Caki2 (cell line): Measurements from ENCODE around the gene KAT6B. TPM values are rescaled to one million over a fixed set of nuclear protein-coding genes. Genes with fewer than 3 reads are reported as not detected.

ENCODE experiments used
- DNase-seq: peaks from one replicate; pipeline ENCODE4 v3.0.0-alpha.2; 2015; ENCODE audit warnings: low read depth
- in situ Hi-C: cut with HindIII; loops from 2 replicates; pipeline ENCODE4 v1.10.0; 2016; ENCODE audit warnings: low sequenced_read_pairs, low pct_unique_long_range_greater_than_20kb, mixed read lengths
- total RNA-seq: library from RNA; depleted of rRNA; stranded (reverse); fragments of >200 nt; shearing (Covaris generic); gene quantifications from 2 replicates; pipeline ENCODE4 v1.2.3, GENCODE V29; 2014; ENCODE audit warnings: low replicate concordance

The KAT6B gene
- total RNA-seq, 1 experiment from 2014 or later = 7.9 TPM

DNA sequence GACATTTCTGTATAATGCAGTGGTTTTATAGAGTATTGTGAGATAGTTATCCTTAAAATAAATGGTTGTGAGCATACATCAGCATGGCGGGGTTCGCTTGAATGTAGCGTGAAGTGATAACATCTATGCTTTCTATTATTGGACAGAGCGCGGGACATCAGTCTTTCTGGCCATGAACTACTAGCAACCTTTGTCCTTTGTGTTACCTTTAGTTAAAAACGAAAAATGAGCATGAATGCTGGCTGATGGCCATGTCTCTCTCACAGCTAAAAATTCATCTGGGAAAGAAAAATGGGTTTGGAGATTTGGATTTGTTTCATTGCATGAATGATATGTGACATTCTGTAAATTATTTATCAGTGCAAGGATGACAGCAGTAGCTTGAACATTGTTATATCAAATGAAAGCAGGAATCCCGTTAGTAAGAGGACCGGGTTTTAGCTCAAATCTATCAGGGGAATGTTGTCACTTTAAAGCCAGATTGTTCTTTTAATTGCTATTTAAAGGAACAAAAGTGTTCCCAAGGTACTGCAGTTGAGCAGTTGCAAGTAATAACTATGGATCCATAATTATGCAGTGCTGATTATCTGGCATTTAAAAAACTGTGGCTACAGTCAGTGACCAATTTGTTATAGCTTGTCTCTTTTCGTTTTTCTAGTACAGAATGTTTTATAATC lies 131.0 kb downstream of the KAT6B start:
- DNase-seq = peak; percentile 32
- in situ Hi-C loops = no loop called here

DNA sequence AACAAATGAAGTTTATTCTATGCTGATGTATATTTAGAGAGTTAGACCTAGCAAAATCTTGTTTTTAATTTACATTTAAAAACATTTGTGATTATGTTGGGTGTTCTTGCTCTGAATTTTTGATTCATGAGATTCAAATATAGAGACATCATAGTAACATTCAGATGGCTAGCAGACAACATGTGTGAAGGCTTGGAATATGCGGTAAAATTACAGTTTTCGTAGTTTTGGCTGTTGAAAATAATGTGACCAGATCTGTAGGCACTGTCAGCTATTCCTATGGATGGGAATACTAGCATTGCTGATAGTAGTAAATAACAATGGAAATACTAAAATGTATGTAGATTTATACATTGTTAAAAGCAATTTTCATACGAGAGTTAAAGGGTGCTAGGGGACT lies 131.9 kb downstream of the KAT6B start:
- DNase-seq = no peak
- in situ Hi-C loops = no loop called here

DNA sequence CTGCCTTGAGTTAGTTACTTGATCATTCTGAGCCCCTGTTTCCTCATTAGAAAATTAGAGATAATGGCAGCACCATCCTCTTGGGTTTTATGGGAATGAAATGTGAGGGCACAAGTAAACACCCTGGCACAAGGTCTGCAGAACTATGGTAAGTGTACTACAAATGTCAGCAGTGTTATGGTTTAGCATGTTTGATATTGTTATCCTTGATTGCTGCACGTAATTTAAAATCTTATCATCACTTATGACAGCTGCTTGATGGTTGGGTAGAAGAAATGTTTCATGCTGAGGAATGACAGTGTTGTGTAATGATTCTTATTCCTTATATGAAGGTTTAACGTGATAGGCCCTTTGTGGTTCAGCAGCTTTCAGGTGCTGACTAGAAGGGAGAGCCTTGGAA lies 134.3 kb downstream of the KAT6B start:
- in situ Hi-C loops = no loop called here
- no peak for DNase-seq

DNA sequence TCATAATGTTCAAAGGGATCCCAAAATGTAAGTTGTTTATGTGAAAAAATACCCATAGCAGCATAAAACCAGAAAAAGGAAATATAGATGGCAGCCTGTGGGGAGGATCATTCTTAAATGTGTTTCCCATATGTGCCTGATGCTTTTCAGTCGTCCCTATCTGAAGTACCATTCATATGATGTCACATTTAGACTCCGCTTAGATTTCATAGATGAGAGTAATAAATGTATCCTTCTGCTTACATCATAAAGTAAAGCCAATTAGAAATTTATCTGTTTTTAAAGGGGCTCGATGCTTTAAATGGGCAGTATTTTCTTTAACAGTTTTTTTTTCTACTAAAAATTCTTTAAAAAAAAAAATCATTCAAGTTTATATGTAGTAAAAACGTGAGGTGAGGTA lies 136.1 kb downstream of the KAT6B start:
- no peak for DNase-seq

DNA sequence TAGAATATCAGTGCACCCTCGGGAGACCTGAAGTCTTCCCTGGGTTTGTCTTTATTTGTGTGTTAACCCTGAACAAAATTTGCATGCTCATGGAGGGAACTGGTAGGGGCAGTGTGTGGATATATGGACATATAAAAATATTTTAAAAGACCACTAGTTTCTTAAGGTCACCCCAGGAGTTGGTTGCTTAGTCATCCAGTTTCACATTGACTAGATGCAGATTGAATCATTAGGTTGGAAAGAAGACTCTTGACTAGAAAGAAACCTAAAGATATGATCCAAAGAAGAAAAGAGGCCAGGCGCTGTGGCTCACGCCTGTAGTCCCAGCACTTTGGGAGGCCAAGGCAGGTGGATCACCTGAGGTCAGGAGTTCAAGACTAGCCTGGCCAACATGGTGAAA lies 137.1 kb downstream of the KAT6B start:
- in situ Hi-C loops = no loop called here
- no peak for DNase-seq

More for the DNA sequence above, 136.1 kb downstream of the KAT6B start:
- in situ Hi-C loops = no loop called here

DNA sequence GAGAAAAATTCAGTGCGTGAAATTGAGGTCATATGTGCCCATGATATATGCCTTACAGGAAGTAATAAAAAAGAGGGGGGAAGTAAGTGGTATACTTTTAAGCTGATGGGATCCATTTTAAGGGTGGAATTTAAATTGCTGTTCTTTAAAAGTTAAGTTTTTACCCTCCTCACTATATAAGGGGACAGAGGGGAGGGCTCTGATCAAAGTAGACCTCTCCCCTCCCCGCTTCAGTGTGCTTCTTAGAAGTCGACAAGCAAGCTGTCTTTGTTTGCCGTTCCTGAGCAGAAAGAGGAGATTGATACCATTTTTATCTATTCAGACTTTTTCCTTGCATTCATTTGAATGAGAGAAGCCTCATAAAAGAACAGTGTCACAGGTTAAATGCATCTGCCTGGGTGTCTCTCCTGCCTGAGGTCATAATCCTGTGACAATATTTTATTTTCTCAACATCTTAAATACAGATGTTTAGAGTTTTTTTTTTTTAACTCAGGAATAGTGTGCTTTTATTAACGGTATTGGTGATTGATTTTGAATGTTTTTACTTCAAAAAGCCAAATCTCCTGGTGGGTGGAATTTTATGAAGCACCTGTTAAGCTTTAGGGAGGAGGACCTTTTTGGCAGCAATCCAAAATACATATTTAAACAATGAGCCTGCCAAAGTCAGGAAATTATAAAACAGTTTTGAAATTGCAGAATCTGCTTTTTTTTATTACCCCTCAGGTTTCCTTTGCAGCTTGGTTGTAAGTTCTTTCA lies 141.7 kb downstream of the KAT6B start:
- in situ Hi-C loops = no loop called here
- no peak for DNase-seq

DNA sequence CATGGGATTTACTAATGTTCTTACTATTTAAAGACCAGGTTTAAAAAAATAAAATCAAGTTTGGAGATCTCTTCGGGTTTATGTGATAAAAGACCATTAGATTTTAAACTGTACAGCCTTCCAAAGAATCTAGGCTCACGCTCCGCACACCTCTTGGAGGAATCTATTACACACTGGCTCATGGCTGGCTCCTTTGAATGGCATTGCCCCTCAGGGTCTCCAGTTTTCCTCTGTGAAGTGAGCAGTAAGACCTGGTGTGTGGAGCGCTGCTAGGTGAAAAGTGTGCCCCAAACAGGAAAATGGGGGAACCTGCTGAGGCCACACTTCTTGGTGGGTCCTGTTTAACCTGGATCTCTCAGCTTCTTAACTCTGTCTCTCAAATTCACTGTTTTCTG lies 142.3 kb downstream of the KAT6B start:
- no peak for DNase-seq

DNA sequence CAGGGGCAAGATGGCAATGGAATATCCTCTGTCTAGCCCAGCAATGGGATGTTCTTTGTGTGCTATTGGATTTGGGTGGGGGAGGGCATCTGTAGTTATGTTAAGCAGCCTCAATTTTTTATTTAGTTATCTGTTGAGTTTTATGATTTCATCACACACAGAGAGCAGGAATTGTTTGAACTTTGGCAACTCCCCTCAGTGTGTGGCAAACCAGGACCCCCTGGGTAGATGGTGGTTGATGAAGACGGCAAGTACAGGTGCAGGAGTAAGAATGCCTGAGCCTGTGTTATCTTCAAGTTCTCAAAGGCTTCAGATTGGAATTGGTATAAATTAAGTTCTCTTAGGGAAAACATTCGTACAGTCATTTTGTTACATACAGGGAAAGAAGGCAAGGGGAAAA lies 142.7 kb downstream of the KAT6B start:
- in situ Hi-C loops = no loop called here
- DNase-seq = no peak

More for the DNA sequence above, 142.3 kb downstream of the KAT6B start:
- in situ Hi-C loops = no loop called here

DNA sequence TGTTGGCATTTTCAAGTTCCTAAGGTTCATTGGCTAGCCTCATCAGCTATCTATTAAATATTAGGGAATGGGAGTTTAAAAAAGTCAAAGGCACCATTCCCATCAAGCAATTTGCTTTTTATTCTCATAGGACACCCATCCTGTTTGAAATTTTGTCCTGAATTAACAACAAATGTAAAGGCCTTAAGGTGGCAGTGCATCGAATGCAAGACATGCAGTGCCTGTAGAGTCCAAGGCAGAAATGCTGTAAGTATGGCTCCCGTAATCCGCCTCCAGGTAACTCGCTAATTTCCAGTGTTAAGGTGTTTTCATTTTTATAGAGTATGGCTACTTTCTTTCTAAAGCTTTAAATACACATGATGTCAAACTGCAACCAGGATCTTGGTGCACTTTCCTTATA lies 143.1 kb downstream of the KAT6B start:
- in situ Hi-C loops = no loop called here
- no peak for DNase-seq

DNA sequence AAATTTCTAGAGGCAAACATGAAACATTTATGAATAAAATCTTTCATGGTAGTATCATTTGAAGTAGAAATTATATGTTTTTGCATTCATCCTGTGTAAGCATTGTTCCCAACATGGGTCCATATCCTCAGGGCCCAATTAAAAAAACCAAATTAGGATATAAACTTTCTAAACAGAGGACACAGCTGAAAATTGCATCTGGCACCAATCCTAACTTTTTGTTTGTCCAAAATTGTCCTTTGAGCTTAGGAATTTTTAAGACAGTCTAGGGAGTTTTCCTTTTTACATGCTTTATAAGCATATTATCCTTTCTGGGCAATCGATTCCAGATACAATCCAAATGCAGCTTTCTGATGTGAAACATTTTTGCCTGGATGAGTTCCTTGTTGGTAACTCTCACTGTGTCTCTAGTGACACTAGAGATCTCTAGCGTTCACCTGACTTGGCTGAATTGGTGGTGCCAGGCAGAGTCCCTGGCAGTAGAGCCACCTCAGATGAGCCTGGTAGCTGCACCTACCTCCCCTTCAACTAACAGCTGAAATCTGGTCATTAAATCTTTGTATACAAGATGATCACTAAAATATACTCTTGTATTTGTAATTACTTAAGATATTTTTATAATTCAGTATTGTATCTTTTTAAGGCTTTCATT lies 147.5 kb downstream of the KAT6B start:
- no peak for DNase-seq
- in situ Hi-C loops = no loop called here

DNA sequence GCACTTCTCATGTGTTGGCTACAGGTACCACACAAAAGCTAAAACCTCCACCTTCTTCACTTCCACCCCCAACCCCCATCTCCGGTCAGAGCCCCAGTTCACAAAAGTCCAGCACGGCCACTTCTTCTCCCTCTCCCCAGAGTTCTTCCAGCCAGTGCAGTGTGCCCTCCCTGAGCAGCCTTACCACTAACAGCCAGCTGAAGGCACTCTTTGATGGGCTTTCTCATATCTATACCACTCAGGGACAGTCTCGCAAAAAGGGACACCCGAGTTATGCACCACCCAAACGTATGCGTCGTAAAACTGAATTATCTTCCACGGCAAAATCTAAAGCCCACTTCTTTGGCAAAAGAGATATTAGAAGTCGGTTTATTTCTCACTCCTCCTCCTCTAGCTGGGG lies 149.4 kb downstream of the KAT6B start:
- in situ Hi-C loops = no loop called here
- DNase-seq = no peak

DNA sequence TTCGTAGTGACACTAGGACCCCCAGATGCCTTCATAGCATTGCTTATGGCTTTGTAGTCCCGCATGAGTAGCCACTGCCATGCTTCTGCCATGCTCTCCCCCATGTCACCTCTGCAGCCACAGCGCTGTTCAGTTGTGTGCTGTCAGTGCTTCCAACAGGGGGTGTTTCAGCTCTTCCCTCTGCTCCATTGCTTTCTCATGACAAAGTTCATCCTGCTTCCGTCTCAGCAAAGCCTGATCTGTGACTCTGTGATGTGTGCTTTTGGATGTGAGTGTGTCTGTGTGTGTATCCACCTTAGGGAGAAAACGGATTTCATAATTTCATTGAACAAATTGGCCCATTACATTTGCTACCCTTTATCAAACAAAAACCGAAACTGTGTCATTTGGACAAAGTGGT lies 150.2 kb downstream of the KAT6B start:
- no peak for DNase-seq
- in situ Hi-C loops = no loop called here

DNA sequence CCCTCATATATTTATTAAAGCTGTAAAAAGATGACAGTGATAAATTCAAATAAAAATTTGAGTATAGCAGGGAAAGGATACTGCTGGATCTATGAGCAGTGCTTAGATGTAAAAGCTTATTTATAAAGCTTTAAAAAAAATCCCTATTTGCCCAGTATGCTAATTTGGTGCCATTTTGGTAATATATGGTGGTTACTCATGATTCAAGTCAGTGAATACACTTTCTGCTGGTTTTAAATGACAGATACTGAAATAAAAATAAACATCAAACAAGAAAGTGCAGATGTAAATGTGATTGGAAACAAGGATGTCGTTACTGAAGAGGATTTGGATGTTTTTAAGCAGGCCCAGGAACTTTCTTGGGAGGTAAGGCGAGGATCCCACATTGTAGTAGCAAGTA lies 150.7 kb downstream of the KAT6B start:
- no peak for DNase-seq
- in situ Hi-C loops = no loop called here

DNA sequence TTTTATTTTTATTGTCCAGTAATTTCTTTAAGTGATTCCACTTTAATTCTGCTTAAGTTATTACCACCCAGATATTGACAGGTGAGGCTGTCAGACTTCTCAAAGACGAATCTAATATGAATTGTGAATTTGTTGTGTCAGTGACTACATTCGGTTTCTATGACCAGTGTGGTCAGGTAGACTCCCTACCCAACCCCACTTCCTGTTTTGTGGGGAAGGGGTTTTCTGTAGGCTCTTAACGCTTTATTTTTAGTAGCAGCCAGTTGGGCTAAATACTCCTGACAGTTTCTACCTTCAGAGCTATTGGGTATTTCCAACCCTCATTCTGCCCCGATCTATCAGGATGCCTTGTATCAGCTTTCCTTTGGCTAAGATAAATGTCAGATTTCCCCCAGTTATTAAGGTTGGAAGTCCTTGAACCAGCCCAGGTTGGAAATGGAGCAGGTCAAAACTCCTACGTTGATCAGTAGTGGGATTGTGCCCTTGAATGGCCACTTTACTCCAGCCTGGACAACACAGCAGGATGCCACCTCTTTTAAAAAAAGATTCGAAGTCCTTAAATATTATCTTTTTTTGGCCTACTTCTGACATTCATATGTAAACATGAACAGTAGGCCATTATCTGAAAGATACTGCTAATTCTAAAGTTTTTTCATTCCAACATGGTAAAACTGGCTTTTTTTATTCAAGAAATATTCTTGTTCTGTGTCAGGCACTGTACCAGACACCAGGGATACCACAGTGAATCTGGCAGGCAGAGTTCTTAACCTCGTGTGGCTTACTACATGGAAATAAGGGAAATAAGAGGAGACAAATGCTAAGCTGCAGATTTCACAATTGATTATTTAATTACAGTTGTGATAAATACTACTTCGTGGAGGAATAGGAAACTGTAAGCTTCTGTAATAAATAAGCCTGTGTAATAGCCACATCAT lies 151.8 kb downstream of the KAT6B start:
- no peak for DNase-seq
- in situ Hi-C loops = no loop called here

DNA sequence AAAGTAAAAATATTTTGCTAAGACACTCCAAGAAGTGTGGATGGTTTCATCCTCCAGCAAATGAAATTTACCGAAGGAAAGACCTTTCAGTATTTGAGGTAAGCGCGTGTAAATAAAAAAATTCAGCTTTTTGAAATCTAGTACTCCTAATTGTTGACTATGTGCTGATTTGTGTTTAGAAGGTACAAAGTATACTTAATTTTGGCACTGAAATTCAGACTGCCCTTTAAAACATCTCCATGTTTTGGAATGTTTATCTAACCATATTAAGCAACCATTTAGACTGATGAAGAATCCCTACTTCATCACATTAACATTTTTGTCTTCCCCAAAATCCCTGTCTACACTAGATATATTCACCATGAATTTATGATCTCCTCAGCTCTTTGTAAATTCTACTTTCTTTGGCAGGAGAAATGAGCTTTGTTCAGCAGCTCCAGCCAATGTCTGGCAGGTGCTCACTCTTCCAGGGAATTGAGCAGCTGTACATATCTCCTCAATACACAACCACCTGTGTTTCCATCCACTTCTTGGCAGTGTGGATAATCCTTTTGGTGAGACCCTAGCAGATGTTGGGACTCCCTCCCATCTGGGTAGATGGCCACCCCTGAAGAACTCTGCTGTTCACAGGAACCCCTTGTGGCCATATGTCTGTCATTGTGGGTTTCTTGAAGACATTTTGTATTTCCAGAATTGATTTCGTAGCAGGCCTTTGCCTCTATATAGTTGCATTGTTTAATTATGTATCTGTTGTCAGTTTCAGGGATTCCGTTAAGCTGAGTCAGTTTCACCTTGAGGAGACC lies 155.6 kb downstream of the KAT6B start:
- in situ Hi-C loops = no loop called here
- DNase-seq = no peak

DNA sequence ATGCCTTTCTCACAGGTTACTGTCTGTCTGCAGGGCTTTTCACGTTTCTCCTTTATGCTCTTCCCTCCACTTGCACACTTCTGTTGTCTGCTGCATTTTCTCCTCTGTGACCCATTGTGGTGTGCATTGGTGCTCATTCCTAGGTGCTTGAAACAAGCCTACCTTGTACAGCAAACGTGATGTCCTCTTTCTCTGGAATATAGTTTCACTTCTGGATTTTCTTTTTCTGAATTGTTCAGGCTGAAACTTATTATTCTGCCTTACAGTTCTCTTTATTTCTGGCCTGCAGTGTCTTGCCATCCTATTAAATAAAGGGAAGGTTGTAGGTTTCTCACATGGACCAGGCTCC lies 156.2 kb downstream of the KAT6B start:
- no peak for DNase-seq
- in situ Hi-C loops = no loop called here

DNA sequence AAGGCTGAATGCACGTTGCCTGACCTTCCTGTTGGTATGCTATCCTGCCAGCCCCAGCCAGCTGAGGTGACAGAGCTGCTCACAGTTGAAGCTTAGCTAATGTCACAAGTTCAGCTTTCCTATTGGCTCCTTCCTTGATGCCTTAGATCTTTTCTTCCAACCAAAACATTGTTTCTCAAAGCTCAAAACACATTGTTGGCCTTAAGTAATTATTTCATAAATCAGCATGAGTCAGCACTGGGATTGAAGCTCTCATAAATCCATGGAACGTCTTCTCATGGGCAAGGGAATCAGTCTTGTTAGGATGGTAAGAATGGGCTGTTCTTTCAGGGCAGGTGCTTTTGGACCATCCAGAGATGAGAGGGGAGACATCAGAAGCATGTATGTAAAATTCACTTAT lies 157.0 kb downstream of the KAT6B start:
- in situ Hi-C loops = no loop called here
- DNase-seq = peak; percentile 55
